MM.1S (cell line): ENCODE measurements around the gene LHFPL4.
"Not testable (repeated sequence)": the region's sequence is repeated elsewhere in the genome, so short reads cannot be mapped to it uniquely, and the experiment has no call there.

Experiments used
- DNase-seq: peaks from one replicate; pipeline ENCODE4 v3.0.0-alpha.2; 2015
- H2AFZ ChIP-seq: fragments of 300-600 bp; sonication (generic); 2 replicates; pipeline ENCODE4 v1.6.0; 2016; ENCODE audit warnings: antibody characterized with exemption, low read length
- H3F3A ChIP-seq: fragments of 300-600 bp; sonication (generic); 2 replicates; pipeline ENCODE4 v1.6.1; 2016; ENCODE audit warnings: mild to moderate bottlenecking, antibody characterized with exemption, low read length, moderate library complexity, mixed read lengths; ENCODE audit not compliant: insufficient read depth
- H3K27ac ChIP-seq: fragments of 300-600 bp; sonication (generic); 2 replicates; pipeline ENCODE4 v1.5.1; 2016; ENCODE audit warnings: mild to moderate bottlenecking, low read length
- H3K27me3 ChIP-seq: fragments of 300-600 bp; sonication (generic); replicated peaks from 2 replicates; pipeline ENCODE4 v1.6.0; 2016; ENCODE audit warnings: low read length; ENCODE audit not compliant: insufficient read depth
- H3K36me3 ChIP-seq: fragments of 300-600 bp; sonication (generic); replicated peaks from 2 replicates; pipeline ENCODE4 v1.6.1; 2016; ENCODE audit warnings: mild to moderate bottlenecking, low read length, mixed read lengths; ENCODE audit not compliant: insufficient read depth
- H3K4me1 ChIP-seq: fragments of 300-600 bp; sonication (generic); 2 replicates; pipeline ENCODE4 v1.6.1; 2016; ENCODE audit warnings: low read length, mixed read lengths
- H3K4me2 ChIP-seq: fragments of 300-600 bp; sonication (generic); 2 replicates; pipeline ENCODE4 v1.6.0; 2016; ENCODE audit warnings: low read depth, low read length
- H3K4me3 ChIP-seq: fragments of 300-600 bp; sonication (generic); 2 replicates; pipeline ENCODE4 v1.5.1; 2016; ENCODE audit warnings: low read length, mixed read lengths
- H3K79me2 ChIP-seq: fragments of 300-600 bp; sonication (generic); 2 replicates; pipeline ENCODE4 v1.6.1; 2016; ENCODE audit warnings: mixed run types, low read length, mixed read lengths
- H3K9ac ChIP-seq: fragments of 300-600 bp; sonication (generic); 2 replicates; pipeline ENCODE4 v1.6.1; 2016; ENCODE audit warnings: low read length, mixed read lengths
- H3K9me2 ChIP-seq: fragments of 300-600 bp; sonication (generic); replicated peaks from 2 replicates; pipeline ENCODE4 v1.6.1; 2016; ENCODE audit warnings: mild to moderate bottlenecking, low read length, mixed read lengths; ENCODE audit not compliant: insufficient read depth
- H3K9me3 ChIP-seq: fragments of 300-600 bp; sonication (generic); replicated peaks from 2 replicates; pipeline ENCODE4 v1.6.1; 2016; ENCODE audit warnings: mild to moderate bottlenecking, low read length, mixed read lengths; ENCODE audit not compliant: insufficient read depth
- H4K20me1 ChIP-seq: fragments of 300-600 bp; sonication (generic); 2 replicates; pipeline ENCODE4 v1.6.1; 2016; ENCODE audit warnings: mild to moderate bottlenecking, low read length, moderate library complexity, mixed read lengths; ENCODE audit not compliant: insufficient read depth
- CTCF ChIP-seq: fragments of 300-600 bp; sonication (generic); IDR thresholded peaks from 2 replicates; pipeline ENCODE4 v1.5.1; 2016; ENCODE audit warnings: antibody characterized with exemption, low read length, mixed read lengths
- EZH2 ChIP-seq: fragments of 300-600 bp; sonication (generic); optimal IDR thresholded peaks from 2 replicates; pipeline ENCODE3; 2017; ENCODE audit warnings: low read depth, mild to moderate bottlenecking, antibody characterized with exemption, low read length, mixed read lengths
- EZH2phosphoT487 ChIP-seq: fragments of 300-600 bp; sonication (generic); IDR thresholded peaks from 2 replicates; pipeline ENCODE4 v1.6.1; 2018; ENCODE audit warnings: antibody characterized with exemption, low read length

Gene LHFPL4

GRCh38 chr3:9553021-9553947, at the start of gene LHFPL4:
Gene LHFPL4, minus strand, starts transcription at chr3:9553822. Its CDS starts 1,143 bp downstream, at chr3:9552679.
- no peak for DNase-seq
- Histone ChIP-seq H2AFZ (no peak within 1 kb of the TSS), H3K9ac (no peak within 1 kb of the TSS)

GRCh38 chr3:9602620-9603019, 49.0 kb upstream of the LHFPL4 start:
- H2AFZ ChIP-seq = no peak overlapping the region

More at GRCh38 chr3:9553021-9553947, at the start of gene LHFPL4:
- Histone ChIP-seq H3K4me2 (no peak within 1 kb of the TSS), H4K20me1 (no peaks in the 10 kb centered on the region), H3K27ac (no peak within 1 kb of the TSS), H3K9me2 (no peaks in the 10 kb centered on the region), H3F3A (no peaks in the 10 kb centered on the region), H3K4me3 (no peak within 1 kb of the TSS), H3K79me2 (no peaks in the 10 kb centered on the region), H3K27me3 (no peaks in the 10 kb centered on the region), H3K9me3 (no peaks in the 10 kb centered on the region), H3K36me3 (no peaks in the 10 kb centered on the region), H3K4me1 (no peaks in the 10 kb centered on the region)
- TF ChIP-seq EZH2phosphoT487 (no peak), EZH2 (no peak), CTCF (no peak)

GRCh38 chr3:9601006-9601581, 47.5 kb upstream of the LHFPL4 start:
- H3K4me3 ChIP-seq, DNase-seq, H3K4me1 ChIP-seq, H3K36me3 ChIP-seq, H3K79me2 ChIP-seq, H3K9ac ChIP-seq, H3K9me3 ChIP-seq, H3K27me3 ChIP-seq, H4K20me1 ChIP-seq, H3F3A ChIP-seq, H3K9me2 ChIP-seq, H2AFZ ChIP-seq, H3K27ac ChIP-seq, H3K4me2 ChIP-seq: not testable (repeated sequence)

More at GRCh38 chr3:9602620-9603019, 49.0 kb upstream of the LHFPL4 start:
- Histone ChIP-seq H3F3A (no peaks in the 10 kb centered on the region), H3K9me3 (no peaks in the 10 kb centered on the region), H3K4me3 (no peak overlapping the region), H3K36me3 (no peaks in the 10 kb centered on the region), H3K27me3 (no peaks in the 10 kb centered on the region), H3K27ac (no peak overlapping the region), H3K9me2 (no peaks in the 10 kb centered on the region), H4K20me1 (no peaks in the 10 kb centered on the region), H3K79me2 (no peaks in the 10 kb centered on the region), H3K4me2 (no peak overlapping the region), H3K9ac (no peak overlapping the region), H3K4me1 (no peaks in the 10 kb centered on the region)
- TF ChIP-seq EZH2 (no peak), CTCF (no peak), EZH2phosphoT487 (no peak)
- DNase-seq = no peak

GRCh38 chr3:9600597-9600996, 47.0 kb upstream of the LHFPL4 start:
- no peak overlapping the region for H3K4me2 ChIP-seq
- H3K9me2 ChIP-seq = no peaks in the 10 kb centered on the region
- H3K9ac ChIP-seq = no peak overlapping the region
- H3K9me3 ChIP-seq = no peaks in the 10 kb centered on the region
- no peak overlapping the region for H3K27ac ChIP-seq
- no peaks in the 10 kb centered on the region for H3K4me1 ChIP-seq
- no peaks in the 10 kb centered on the region for H3K27me3 ChIP-seq
- H3F3A ChIP-seq = no peaks in the 10 kb centered on the region
- no peaks in the 10 kb centered on the region for H4K20me1 ChIP-seq
- no peaks in the 10 kb centered on the region for H3K36me3 ChIP-seq
- no peak for DNase-seq
- TF ChIP-seq EZH2phosphoT487 (no peak), EZH2 (no peak), CTCF (no peak)
- H3K79me2 ChIP-seq = no peaks in the 10 kb centered on the region
- H2AFZ ChIP-seq = no peak overlapping the region
- H3K4me3 ChIP-seq = no peak overlapping the region
